IMR-90 (cell line): ENCODE measurements around the gene PTCD2. TPM values are rescaled to one million over a fixed set of nuclear protein-coding genes. Genes with fewer than 3 reads are reported as not detected.

ENCODE experiments used
- ATAC-seq: fragments of 200-7000 bp; cut with Tn5 transposase; 2 replicates; pipeline ENCODE4 v1.9.1; 2020; ENCODE audit warnings: low read depth, mild to moderate bottlenecking, moderate library complexity
- BruUV-seq: library from RNA; stranded (reverse); fragments of 400-500 nt; replicated peaks from 2 replicates; lab custom pipeline; 2021; lab: Mats Ljungman, UMichigan
- CTCF ChIA-PET: fragments of 300-600 bp; formaldehyde crosslinking; extraction: SDS; loops from one replicate; lab custom pipeline; 2021; ENCODE audit warnings: antibody characterized with exemption; lab: Yijun Ruan, JAX
- POLR2A ChIA-PET: fragments of 300-600 bp; sonication (Branson Sonifier 250); formaldehyde crosslinking; loops from one replicate; lab custom pipeline; 2022; ENCODE audit warnings: antibody characterized with exemption; ENCODE audit not compliant: unreplicated experiment; lab: Charles Lee
- DNase-seq: peaks from one replicate; pipeline ENCODE4 v3.0.0; 2013
- H2AFZ ChIP-seq: replicated peaks from 2 replicates; pipeline ENCODE3; 2013; ENCODE audit warnings: low read length, mild to moderate bottlenecking; ENCODE audit not compliant: poor library complexity
- H2AK5ac ChIP-seq: 2 replicates; pipeline ENCODE4 v1.6.1; 2013; ENCODE audit warnings: low read depth, low read length, inconsistent platforms
- H2AK9ac ChIP-seq: replicated peaks from 2 replicates; pipeline ENCODE3; 2013; ENCODE audit warnings: mild to moderate bottlenecking, low read depth, low read length, moderate library complexity; ENCODE audit not compliant: poor library complexity
- H2BK120ac ChIP-seq: 2 replicates; pipeline ENCODE4 v1.6.1; 2013; ENCODE audit warnings: low read depth, low read length, inconsistent platforms
- H2BK15ac ChIP-seq: 3 replicates; pipeline ENCODE4 v1.6.1; 2013; ENCODE audit warnings: low read depth, low read length, inconsistent platforms
- H2BK20ac ChIP-seq: 2 replicates; pipeline ENCODE4 v1.6.1; 2013; ENCODE audit warnings: low read depth, mild to moderate bottlenecking, inconsistent platforms, low read length, moderate library complexity
- H2BK5ac ChIP-seq: 2 replicates; pipeline ENCODE4 v1.6.1; 2013; ENCODE audit warnings: mild to moderate bottlenecking, low read depth, low read length, inconsistent platforms; ENCODE audit not compliant: poor library complexity, severe bottlenecking
- H3K14ac ChIP-seq: replicated peaks from 2 replicates; pipeline ENCODE4 v1.6.1; 2013; ENCODE audit warnings: low read depth, low read length, inconsistent platforms
- H3K18ac ChIP-seq: 2 replicates; pipeline ENCODE4 v1.6.1; 2013; ENCODE audit warnings: low read depth, low read length, control low read depth
- H3K23ac ChIP-seq: 2 replicates; pipeline ENCODE4 v1.6.1; 2013; ENCODE audit warnings: low read depth, low read length, inconsistent platforms
- H3K27ac ChIP-seq: 2 replicates; pipeline ENCODE4 v1.5.1; 2013; ENCODE audit warnings: mild to moderate bottlenecking, control low read depth, low read length; ENCODE audit not compliant: insufficient read depth
- H3K27me3 ChIP-seq: 2 replicates; pipeline ENCODE4 v1.6.1; 2013; ENCODE audit warnings: low read length; ENCODE audit not compliant: control insufficient read depth, insufficient read depth
- H3K36me3 ChIP-seq: 2 replicates; pipeline ENCODE4 v1.6.1; 2013; ENCODE audit warnings: low read length, mixed read lengths; ENCODE audit not compliant: control insufficient read depth, insufficient read depth
- H3K4ac ChIP-seq: 2 replicates; pipeline ENCODE4 v1.6.1; 2013; ENCODE audit warnings: low read depth, low read length, inconsistent platforms
- H3K4me1 ChIP-seq: 2 replicates; pipeline ENCODE4 v1.6.1; 2013; ENCODE audit warnings: low read length, mixed read lengths; ENCODE audit not compliant: control insufficient read depth, insufficient read depth
- H3K4me2 ChIP-seq: 2 replicates; pipeline ENCODE4 v1.6.1; 2013; ENCODE audit warnings: low read depth, mild to moderate bottlenecking, control low read depth, low read length, moderate library complexity
- H3K4me3 ChIP-seq: 2 replicates; pipeline ENCODE4 v1.5.1; 2013; ENCODE audit warnings: low read depth, mild to moderate bottlenecking, control low read depth, low read length, moderate library complexity; ENCODE audit not compliant: insufficient read depth
- H3K56ac ChIP-seq: 2 replicates; pipeline ENCODE4 v1.6.1; 2013; ENCODE audit warnings: low read length, inconsistent platforms; ENCODE audit not compliant: insufficient read depth; ENCODE audit errors: extremely low read depth
- H3K79me1 ChIP-seq, 2 experiments: 2 replicates each; pipeline ENCODE4 v1.6.1; 2013; ENCODE audit warnings: low read length in 2 of 2, inconsistent platforms in 1 of 2, low read depth in 1 of 2
- H3K9ac ChIP-seq: 2 replicates; pipeline ENCODE4 v1.6.1; 2013; ENCODE audit warnings: low read depth, low read length, control low read depth
- H3K9me1 ChIP-seq: 2 replicates; pipeline ENCODE4 v1.6.1; 2013; ENCODE audit warnings: low read length, inconsistent platforms; ENCODE audit not compliant: insufficient read depth
- H3K9me3 ChIP-seq: 2 replicates; pipeline ENCODE4 v1.6.1; 2013; ENCODE audit warnings: low read length; ENCODE audit not compliant: control insufficient read depth, insufficient read depth
- H4K20me1 ChIP-seq: 2 replicates; pipeline ENCODE4 v1.6.1; 2013; ENCODE audit warnings: low read length, inconsistent platforms; ENCODE audit not compliant: insufficient read depth
- H4K5ac ChIP-seq: 2 replicates; pipeline ENCODE4 v1.6.1; 2013; ENCODE audit warnings: mild to moderate bottlenecking, low read depth, low read length, control low read depth
- H4K8ac ChIP-seq, 2 experiments: 2 replicates each; pipeline ENCODE4 v1.6.1; 2013; ENCODE audit warnings: low read depth in 2 of 2, low read length in 2 of 2, control low read depth in 1 of 2, inconsistent platforms in 1 of 2
- H4K91ac ChIP-seq: 2 replicates; pipeline ENCODE4 v1.6.1; 2013; ENCODE audit warnings: low read depth, low read length, inconsistent platforms; ENCODE audit not compliant: insufficient read depth
- FOS ChIP-seq: fragments of 150-350 bp; IDR thresholded peaks from 2 replicates; pipeline ENCODE4 v1.6.1; 2016; ENCODE audit warnings: low read depth, low read length
- MAFK ChIP-seq: IDR thresholded peaks from 2 replicates; pipeline ENCODE4 v1.6.1; 2012; ENCODE audit warnings: low read depth, low read length, improper control_type of control experiment
- WGBS, 2 experiments: methylation state at CpG; one replicate each; pipeline versions ENCODE4 v1.1.5 to v1.1.7; 2013; ENCODE audit warnings: missing lambda C conversion rate in 2 of 2; ENCODE audit not compliant: insufficient read length in 1 of 2; ENCODE audit errors: extremely low coverage in 2 of 2; 5-methylcytosine and 5-hydroxymethylcytosine counted together
- dilution Hi-C: fragments of 300-500 bp; cut with HindIII; formaldehyde crosslinking; loops from one replicate; pipeline ENCODE4 v1.14.3; 2018; ENCODE audit warnings: low sequenced_read_pairs; ENCODE audit not compliant: unreplicated experiment
- in situ Hi-C: fragments of 300-500 bp; cut with MboI; formaldehyde crosslinking; loops from 3 replicates; pipeline ENCODE4 v1.14.3; 2019; ENCODE audit warnings: low sequenced_read_pairs, inconsistent platforms, mixed read lengths
- intact Hi-C: fragments of 100-400 bp; cut with micrococcal nuclease; formaldehyde crosslinking; loops from 2 replicates; pipeline ENCODE4 v1.10.0; 2022
- polyA plus RNA-seq, 3 experiments: library from polyadenylated mRNA; depleted of rRNA; stranded (reverse); fragments of >200 nt; gene quantifications; 2 replicates each; pipeline ENCODE4 v1.2.3, GENCODE V29; 2012; ENCODE audit warnings: low replicate concordance in 1 of 3
- total RNA-seq: library from RNA; depleted of rRNA; stranded (reverse); fragments of >200 nt; gene quantifications from 2 replicates; pipeline ENCODE4 v1.2.3, GENCODE V29; 2012

Gene PTCD2
- total and polyA plus RNA-seq, 2 of the 4 experiments (the other 2 are of a cell fraction): 6.5 to 9.9 TPM

GRCh38 chr5:72338689-72339209 lies 18.6 kb downstream of the PTCD2 start:
- intact Hi-C loops: no loop called here
- Histone ChIP-seq H3K9me3 (no peaks in the 10 kb centered on the region), H3K14ac (no peak overlapping the region), H3K4me1 (no peaks in the 10 kb centered on the region), H3K27ac (no peak overlapping the region), H3K4me3 (no peak overlapping the region), H3K23ac (no peak overlapping the region), H3K79me1 (no peaks in the 10 kb centered on the region; a peak in 1 of 4 replicates), H3K36me3 (peaks cover 21% of the 10 kb centered on the region), H3K56ac (no peak overlapping the region), H3K4me2 (no peak overlapping the region), H2AK5ac (no peak overlapping the region), H2BK15ac (no peak overlapping the region), H3K9me1 (no peaks in the 10 kb centered on the region), H2AFZ (no peak overlapping the region), H3K4ac (no peak overlapping the region), H2BK20ac (no peak overlapping the region), H2BK5ac (no peak overlapping the region), H4K91ac (no peak overlapping the region), H3K18ac (no peak overlapping the region), H4K20me1 (no peaks in the 10 kb centered on the region), H4K5ac (no peak overlapping the region), H3K27me3 (no peaks in the 10 kb centered on the region), H2BK120ac (no peak overlapping the region), H2AK9ac (no peak overlapping the region), H3K9ac (no peak overlapping the region), H4K8ac (no peak overlapping the region)
- no CpG with 5 or more reads among the region's 4 CpGs for WGBS, 2 experiments
- in situ Hi-C loops: no loop called here
- ChIA-PET POLR2A (no interaction called here), CTCF (interaction anchor here (0.6 kb wide), 1 partner anchor 556 kb away, joined by 3 read pairs; no protein-coding TSS in a partner anchor)
- dilution Hi-C loops: no loop called here
- TF ChIP-seq MAFK (peak; percentile 43), FOS (no peak)
- DNase-seq: no peak
- no TSS peak for BruUV-seq
- ATAC-seq: no peak
